ENCODE data around the gene SCN8A.

SCN8A gene

GRCh38 chr12:51647647-51648046, 56.6 kb downstream of the SCN8A start:
- TF ChIP-seq, protein P1, sequence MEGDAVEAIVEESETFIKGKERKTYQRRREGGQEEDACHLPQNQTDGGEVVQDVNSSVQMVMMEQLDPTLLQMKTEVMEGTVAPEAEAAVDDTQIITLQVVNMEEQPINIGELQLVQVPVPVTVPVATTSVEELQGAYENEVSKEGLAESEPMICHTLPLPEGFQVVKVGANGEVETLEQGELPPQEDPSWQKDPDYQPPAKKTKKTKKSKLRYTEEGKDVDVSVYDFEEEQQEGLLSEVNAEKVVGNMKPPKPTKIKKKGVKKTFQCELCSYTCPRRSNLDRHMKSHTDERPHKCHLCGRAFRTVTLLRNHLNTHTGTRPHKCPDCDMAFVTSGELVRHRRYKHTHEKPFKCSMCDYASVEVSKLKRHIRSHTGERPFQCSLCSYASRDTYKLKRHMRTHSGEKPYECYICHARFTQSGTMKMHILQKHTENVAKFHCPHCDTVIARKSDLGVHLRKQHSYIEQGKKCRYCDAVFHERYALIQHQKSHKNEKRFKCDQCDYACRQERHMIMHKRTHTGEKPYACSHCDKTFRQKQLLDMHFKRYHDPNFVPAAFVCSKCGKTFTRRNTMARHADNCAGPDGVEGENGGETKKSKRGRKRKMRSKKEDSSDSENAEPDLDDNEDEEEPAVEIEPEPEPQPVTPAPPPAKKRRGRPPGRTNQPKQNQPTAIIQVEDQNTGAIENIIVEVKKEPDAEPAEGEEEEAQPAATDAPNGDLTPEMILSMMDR (IDR thresholded peaks at IDR 0.05): no peak
- H3K27me3 Mint-ChIP-seq (ENCODE audit: low read depth, poor library complexity): peaks cover 2% of the 10 kb centered on the region
- peaks cover 13% of the 10 kb centered on the region for H3K36me3 Mint-ChIP-seq (ENCODE audit: low read depth)
- H3K27ac Mint-ChIP-seq: no peak overlapping the region
- H3K4me3 Mint-ChIP-seq: no peak overlapping the region
- no peaks in the 10 kb centered on the region for H3K4me1 Mint-ChIP-seq
- no peak for DNase-seq
- peaks cover 34% of the 10 kb centered on the region for H3K9me3 Mint-ChIP-seq

DNA sequence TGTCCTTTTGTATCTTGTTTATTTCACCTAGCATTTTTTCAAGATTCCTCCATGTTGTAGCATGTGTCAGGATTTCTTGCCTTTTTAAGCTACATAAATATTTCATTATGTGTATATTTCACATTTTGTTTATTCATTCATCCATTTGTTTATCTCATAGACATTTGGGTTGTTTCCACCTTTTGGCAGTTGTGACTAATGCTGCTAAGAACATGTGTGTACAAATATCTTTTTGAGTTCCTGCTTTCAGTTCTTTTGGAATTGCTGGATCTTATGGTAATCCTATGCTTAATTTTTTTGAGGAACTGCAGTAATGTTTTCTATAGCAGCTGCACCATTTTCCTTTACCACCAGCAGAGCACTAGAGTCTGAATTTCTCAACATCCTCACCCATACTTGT, 62.4 kb downstream of the SCN8A start:
- Mint-ChIP-seq H3K4me1 (no peaks in the 10 kb centered on the region), H3K27me3 (ENCODE audit: low read depth, poor library complexity) (peaks cover 3% of the 10 kb centered on the region), H3K27ac (no peak overlapping the region), H3K36me3 (ENCODE audit: low read depth) (peaks cover 11% of the 10 kb centered on the region), H3K9me3 (peaks cover 34% of the 10 kb centered on the region), H3K4me3 (no peak overlapping the region)
- TF ChIP-seq, protein P1 (IDR thresholded peaks at IDR 0.05): no peak
- no peak for DNase-seq

DNA sequence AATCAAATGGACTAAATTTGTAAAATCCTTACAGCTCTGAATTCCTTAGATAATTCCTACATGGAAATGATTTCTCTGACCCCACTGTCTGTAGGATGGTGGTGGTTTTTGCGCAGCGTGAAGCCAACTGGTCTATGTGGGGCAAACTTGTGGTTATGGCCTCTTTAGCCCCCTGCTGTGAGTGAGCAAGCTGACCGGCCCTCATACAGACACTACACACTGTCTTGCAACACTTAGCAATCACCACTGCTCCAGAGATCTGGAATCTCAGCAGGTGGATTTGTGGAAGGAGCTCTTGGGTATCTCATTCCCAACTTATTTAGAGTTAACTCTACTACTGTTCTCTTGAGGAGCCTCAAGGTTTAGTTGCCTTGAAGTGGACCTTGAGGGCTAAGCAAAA, 70.2 kb downstream of the SCN8A start:
- Mint-ChIP-seq H3K4me1 (peaks cover 41% of the 10 kb centered on the region), H3K27me3 (ENCODE audit: low read depth, poor library complexity) (no peaks in the 10 kb centered on the region), H3K36me3 (ENCODE audit: low read depth) (peaks cover 3% of the 10 kb centered on the region), H3K9me3 (peaks cover 17% of the 10 kb centered on the region), H3K4me3 (no peak overlapping the region), H3K27ac (no peak overlapping the region)
- DNase-seq: no peak
- TF ChIP-seq, protein P1 (IDR thresholded peaks at IDR 0.05): no peak

GRCh38 chr12:51661836-51662235, 70.8 kb downstream of the SCN8A start:
- TF ChIP-seq, protein P1 (IDR thresholded peaks at IDR 0.05): no peak
- no peaks in the 10 kb centered on the region for H3K27me3 Mint-ChIP-seq (ENCODE audit: low read depth, poor library complexity)
- peaks cover 3% of the 10 kb centered on the region for H3K36me3 Mint-ChIP-seq (ENCODE audit: low read depth)
- no peak for DNase-seq
- H3K4me3 Mint-ChIP-seq: no peak overlapping the region
- peaks cover 13% of the 10 kb centered on the region for H3K9me3 Mint-ChIP-seq
- H3K27ac Mint-ChIP-seq: no peak overlapping the region
- peaks cover 48% of the 10 kb centered on the region for H3K4me1 Mint-ChIP-seq

DNA sequence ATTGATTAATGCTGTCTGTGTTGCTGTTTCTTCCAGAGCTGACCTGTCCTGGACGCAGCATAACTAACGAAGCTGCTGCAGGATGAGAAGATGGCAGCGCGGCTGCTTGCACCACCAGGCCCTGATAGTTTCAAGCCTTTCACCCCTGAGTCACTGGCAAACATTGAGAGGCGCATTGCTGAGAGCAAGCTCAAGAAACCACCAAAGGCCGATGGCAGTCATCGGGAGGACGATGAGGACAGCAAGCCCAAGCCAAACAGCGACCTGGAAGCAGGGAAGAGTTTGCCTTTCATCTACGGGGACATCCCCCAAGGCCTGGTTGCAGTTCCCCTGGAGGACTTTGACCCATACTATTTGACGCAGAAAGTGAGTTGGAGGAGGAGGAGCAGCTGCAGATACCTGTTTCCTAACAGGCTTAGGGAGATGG, 71.7 kb downstream of the SCN8A start:
- no peak overlapping the region for H3K27ac Mint-ChIP-seq
- peaks cover 3% of the 10 kb centered on the region for H3K36me3 Mint-ChIP-seq (ENCODE audit: low read depth)
- no peaks in the 10 kb centered on the region for H3K27me3 Mint-ChIP-seq (ENCODE audit: low read depth, poor library complexity)
- H3K4me3 Mint-ChIP-seq: no peak overlapping the region
- H3K4me1 Mint-ChIP-seq: peaks cover 52% of the 10 kb centered on the region
- peaks cover 7% of the 10 kb centered on the region for H3K9me3 Mint-ChIP-seq
- TF ChIP-seq, protein P1 (IDR thresholded peaks at IDR 0.05): no peak
- no peak for DNase-seq

DNA sequence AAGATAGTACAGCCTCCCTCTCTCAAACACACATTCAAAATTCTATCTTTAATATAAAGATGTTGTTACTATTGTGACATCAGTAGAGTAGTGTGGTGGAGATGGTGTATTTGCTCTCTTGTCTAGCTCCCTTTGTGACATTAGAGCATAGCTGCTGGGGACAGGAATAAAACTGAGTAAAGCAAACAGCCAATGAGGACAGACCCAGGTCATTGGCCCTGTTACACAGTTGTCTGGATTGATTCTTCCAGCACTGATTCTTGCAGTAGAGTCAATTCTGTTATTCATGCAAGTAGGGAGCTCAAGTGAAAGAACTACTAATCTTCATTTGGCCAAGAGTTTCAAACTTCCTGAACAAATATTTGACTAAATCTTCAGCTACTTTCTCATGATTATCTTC, 72.4 kb downstream of the SCN8A start:
- Mint-ChIP-seq H3K27me3 (ENCODE audit: low read depth, poor library complexity) (no peaks in the 10 kb centered on the region), H3K4me3 (no peak overlapping the region), H3K27ac (no peak overlapping the region), H3K4me1 (peaks cover 52% of the 10 kb centered on the region), H3K36me3 (ENCODE audit: low read depth) (no peaks in the 10 kb centered on the region), H3K9me3 (peaks cover 1% of the 10 kb centered on the region)
- DNase-seq: no peak
- TF ChIP-seq, protein P1 (IDR thresholded peaks at IDR 0.05): no peak

Data from nephron progenitor cell (in vitro differentiated cells).